LNCAP (cell line): Measurements from ENCODE around the gene TXNDC5.

Experiments used
- TF ChIP-seq, protein P1 (sequence below): fragments of 450-650 bp; IDR thresholded peaks from 2 replicates; pipeline ENCODE4 v1.5.1; 2017; ENCODE audit warnings: mild to moderate bottlenecking

Gene TXNDC5

DNA sequence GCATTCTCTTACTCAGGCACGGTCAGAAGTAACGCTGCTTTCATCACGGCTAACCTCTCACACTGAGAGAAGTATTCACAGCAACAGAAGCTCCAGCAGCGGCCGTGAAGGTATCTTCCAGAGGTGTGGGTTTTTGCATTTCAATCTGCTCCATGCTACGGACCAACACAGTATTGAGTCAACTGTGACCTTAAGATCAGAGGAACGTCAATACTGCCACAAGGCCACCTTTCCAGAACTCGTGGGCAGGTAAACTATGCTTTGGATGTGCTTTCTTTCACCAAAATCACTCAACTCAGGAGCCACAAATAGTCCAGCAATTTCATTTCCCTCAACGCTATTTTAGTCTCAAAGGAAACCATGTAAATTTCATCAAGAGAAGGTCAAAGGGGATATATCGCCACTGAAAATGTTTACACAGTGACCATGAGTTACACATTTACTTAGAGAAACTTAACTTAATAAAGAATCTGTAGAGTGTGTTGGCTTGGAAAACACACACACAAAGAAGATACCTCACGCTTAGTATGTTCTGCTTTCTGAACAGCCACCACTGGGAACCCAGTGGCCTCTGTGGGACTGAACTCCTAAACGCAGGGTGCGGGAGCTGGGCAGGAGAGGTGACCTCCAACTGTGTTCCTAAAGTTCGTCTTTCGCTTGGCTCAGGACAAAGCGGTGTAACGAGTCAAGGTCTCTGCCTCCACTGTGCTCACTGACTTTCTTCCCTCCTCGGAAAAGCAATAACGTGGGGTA is 27.9 kb downstream of the TXNDC5 start:
- TF ChIP-seq, protein P1, sequence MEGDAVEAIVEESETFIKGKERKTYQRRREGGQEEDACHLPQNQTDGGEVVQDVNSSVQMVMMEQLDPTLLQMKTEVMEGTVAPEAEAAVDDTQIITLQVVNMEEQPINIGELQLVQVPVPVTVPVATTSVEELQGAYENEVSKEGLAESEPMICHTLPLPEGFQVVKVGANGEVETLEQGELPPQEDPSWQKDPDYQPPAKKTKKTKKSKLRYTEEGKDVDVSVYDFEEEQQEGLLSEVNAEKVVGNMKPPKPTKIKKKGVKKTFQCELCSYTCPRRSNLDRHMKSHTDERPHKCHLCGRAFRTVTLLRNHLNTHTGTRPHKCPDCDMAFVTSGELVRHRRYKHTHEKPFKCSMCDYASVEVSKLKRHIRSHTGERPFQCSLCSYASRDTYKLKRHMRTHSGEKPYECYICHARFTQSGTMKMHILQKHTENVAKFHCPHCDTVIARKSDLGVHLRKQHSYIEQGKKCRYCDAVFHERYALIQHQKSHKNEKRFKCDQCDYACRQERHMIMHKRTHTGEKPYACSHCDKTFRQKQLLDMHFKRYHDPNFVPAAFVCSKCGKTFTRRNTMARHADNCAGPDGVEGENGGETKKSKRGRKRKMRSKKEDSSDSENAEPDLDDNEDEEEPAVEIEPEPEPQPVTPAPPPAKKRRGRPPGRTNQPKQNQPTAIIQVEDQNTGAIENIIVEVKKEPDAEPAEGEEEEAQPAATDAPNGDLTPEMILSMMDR, result no peak

DNA sequence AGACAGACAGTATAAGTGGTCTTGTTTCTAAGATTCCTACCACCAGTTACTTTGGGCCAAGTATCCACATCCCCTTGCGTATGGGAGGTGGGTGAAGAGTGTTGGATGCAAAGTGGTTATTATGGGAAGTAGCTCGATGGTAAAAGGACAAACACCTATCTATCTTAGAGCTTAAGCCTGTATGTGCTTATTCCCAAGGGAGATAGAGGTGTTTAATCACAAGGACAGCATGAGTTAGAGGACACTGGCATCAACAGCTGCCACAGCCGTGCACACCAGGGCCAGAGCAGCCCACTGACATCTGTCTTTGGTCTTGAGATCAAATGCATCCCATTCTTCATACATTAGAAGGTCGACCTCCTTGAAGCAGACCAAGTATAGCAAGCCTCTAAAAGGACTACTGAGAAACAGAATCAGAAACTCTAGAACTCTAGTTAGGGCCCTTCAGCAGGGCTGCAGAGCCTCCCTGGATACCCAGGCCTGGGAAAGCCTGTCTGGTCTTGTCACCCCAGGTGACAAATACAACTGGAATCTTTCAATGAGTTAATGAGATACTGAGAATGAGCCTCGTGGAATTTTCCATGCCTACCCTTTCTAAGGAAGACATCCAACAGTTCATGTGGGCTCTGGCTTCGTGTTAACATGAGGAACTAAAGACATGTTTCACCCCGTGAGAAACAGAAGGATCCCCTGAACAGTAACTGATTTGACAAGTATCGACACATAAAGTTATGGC is 28.7 kb downstream of the TXNDC5 start:
- TF ChIP-seq, protein P1, result no peak

DNA sequence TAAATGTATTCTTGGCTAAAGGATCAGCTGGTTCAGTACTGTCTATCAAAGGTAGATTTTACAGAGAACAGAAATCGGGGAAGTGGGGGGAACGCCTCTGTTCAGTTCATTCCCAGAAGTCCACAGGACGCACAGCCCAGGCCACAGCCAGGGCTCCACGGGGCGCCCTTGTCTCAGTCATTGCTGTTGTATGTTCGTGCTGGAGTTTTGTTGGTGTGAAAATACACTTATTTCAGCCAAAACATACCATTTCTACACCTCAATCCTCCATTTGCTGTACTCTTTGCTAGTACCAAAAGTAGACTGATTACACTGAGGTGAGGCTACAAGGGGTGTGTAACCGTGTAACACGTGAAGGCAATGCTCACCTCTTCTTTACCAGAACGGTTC is 29.9 kb downstream of the TXNDC5 start:
- TF ChIP-seq, protein P1, result no peak

DNA sequence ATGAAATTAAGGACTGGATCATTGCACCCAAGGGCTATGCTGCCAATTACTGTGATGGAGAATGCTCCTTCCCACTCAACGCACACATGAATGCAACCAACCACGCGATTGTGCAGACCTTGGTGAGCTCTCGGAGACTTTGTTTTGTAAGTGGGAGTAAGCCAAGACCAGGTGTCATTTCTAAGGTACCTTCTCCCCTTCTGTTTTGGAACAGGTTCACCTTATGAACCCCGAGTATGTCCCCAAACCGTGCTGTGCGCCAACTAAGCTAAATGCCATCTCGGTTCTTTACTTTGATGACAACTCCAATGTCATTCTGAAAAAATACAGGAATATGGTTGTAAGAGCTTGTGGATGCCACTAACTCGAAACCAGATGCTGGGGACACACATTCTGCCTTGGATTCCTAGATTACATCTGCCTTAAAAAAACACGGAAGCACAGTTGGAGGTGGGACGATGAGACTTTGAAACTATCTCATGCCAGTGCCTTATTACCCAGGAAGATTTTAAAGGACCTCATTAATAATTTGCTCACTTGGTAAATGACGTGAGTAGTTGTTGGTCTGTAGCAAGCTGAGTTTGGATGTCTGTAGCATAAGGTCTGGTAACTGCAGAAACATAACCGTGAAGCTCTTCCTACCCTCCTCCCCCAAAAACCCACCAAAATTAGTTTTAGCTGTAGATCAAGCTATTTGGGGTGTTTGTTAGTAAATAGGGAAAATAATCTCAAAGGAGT is 30.4 kb downstream of the TXNDC5 start:
- TF ChIP-seq, protein P1, result no peak

DNA sequence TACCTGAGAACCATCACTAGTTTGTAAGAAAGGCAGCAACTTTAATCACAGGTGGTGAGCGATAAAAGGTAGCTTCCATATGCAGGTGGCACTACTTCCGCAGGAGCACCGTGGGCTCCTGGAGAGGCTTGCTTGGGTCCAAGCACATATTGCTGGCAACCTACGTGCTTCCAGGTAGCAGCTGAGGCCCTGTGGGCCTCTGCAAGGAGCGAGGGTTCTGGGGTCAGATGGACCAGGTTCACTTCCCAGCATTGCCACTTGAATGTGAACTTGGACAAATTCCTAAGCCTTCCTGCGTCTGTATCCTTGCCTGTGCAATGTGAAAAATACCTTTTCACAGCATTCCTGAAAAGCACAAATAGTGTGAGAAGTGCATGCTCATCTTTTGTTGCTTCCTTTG is 31.0 kb downstream of the TXNDC5 start:
- TF ChIP-seq, protein P1, result no peak

DNA sequence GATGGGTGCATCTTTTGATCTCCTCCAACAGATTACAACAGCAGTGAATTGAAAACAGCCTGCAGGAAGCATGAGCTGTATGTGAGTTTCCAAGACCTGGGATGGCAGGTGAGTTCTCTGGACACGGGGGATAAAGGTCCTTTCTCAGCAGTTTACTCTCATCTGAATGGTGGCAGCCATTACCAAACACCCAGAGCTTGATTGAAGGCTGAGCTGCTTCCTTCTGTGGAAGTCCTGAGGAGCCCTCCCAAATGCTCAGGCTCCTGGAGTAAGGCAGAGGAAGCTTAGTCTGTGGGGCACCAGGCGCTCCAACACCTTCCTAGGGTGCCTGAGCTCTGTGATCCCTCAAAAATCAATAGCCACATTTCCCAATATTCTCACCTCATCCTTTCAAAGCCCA is 31.5 kb downstream of the TXNDC5 start:
- TF ChIP-seq, protein P1, result no peak

DNA sequence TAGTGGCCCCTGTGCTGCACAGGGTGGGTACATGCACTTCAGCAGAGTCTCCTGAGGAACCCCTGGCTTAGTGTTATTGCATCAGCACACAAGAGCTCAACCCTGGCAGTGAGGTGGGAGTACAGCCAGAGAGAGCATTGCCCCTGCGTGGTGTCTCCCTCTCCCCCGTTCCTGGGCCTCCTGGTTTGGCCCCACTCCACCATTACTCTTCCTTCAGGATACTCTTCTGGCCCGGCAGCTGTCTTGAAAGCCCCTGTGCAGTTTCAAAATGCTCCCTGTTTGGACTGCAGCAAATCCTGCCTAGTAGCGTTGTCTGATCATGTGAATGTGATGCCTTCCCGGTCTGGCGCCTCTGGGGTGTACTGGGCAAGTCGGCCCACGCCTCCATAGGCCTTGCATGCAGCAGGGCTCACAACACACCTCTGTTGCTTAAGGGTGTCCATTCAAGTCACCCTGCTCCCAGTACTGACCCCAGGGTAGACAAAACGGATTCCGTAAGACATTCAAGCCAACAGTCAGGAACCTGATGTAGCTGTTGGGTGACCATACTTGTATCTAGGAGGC is 32.1 kb downstream of the TXNDC5 start:
- TF ChIP-seq, protein P1, result no peak
